Memory B cell (primary cell): Measurements from ENCODE around the gene CHST1.

Experiments
- ATAC-seq: fragments of 150-1000 bp; cut with Tn5 transposase; 2 replicates; pipeline ENCODE4 v1.10.0; 2021; ENCODE audit warnings: low read depth, mild to moderate bottlenecking, moderate library complexity
- DNase-seq, 2 donors: peaks; one replicate each; pipeline ENCODE4 v3.0.0; 2022; ENCODE audit warnings: low spot score in 2 of 2
- H3K27ac Mint-ChIP-seq: one replicate; pipeline ENCODE4 v1.8.0; 2022; ENCODE audit warnings: mild to moderate bottlenecking, moderate library complexity, mixed read lengths
- H3K27me3 Mint-ChIP-seq: one replicate; pipeline ENCODE4 v1.8.0; 2022; ENCODE audit warnings: mixed read lengths
- H3K36me3 Mint-ChIP-seq: one replicate; pipeline ENCODE4 v1.8.0; 2022; ENCODE audit warnings: mild to moderate bottlenecking, mixed read lengths
- H3K4me1 Mint-ChIP-seq: one replicate; pipeline ENCODE4 v1.8.0; 2022; ENCODE audit warnings: mixed read lengths
- H3K4me3 Mint-ChIP-seq: one replicate; pipeline ENCODE4 v1.8.0; 2022; ENCODE audit warnings: mild to moderate bottlenecking, moderate library complexity, mixed read lengths
- H3K9me3 Mint-ChIP-seq: one replicate; pipeline ENCODE4 v1.8.0; 2022; ENCODE audit warnings: mixed read lengths

The CHST1 gene

DNA sequence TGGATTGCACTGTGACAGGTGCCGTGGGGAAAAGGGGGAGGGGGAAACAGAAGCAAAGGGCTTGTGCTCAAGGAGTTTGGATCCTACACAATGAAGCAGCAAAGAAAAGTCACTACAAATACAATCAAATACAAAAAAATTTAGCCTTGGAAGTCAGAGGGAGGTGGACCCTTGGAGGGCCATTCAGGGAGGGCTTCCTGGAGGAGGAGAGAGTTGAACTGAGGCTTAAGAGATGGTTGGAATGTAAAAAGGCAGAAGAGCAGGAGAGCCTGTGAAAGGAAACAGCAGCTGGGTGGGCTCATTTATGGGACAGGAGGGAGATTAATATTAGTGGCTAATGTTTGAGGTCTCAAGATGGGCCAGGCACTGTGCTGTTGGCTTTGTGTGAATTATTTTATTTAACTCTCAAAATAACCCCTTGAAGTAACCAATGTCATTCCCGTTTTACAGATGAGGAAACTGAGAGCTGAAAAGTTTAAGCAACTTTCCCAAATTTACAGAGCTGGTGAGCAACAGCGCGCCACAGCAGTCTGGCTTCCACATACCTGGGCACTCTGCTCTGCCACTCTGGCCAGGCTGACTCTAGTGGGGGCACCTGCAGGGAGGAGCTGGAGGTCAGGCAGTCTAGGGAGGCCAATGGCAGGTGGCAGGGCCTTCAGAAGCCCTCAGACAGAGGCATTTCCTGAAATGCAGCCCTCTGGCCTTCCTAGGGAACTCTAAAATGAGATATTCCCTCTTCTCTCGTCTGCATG lies 2.7 kb upstream of the CHST1 start:
- Mint-ChIP-seq H3K27ac (no peak overlapping the region), H3K4me3 (no peak overlapping the region), H3K4me1 (peaks cover 2% of the 10 kb centered on the region), H3K9me3 (no peaks in the 10 kb centered on the region), H3K27me3 (peaks cover 22% of the 10 kb centered on the region), H3K36me3 (no peaks in the 10 kb centered on the region)
- DNase-seq (no peak), ATAC-seq (no peak)

DNA sequence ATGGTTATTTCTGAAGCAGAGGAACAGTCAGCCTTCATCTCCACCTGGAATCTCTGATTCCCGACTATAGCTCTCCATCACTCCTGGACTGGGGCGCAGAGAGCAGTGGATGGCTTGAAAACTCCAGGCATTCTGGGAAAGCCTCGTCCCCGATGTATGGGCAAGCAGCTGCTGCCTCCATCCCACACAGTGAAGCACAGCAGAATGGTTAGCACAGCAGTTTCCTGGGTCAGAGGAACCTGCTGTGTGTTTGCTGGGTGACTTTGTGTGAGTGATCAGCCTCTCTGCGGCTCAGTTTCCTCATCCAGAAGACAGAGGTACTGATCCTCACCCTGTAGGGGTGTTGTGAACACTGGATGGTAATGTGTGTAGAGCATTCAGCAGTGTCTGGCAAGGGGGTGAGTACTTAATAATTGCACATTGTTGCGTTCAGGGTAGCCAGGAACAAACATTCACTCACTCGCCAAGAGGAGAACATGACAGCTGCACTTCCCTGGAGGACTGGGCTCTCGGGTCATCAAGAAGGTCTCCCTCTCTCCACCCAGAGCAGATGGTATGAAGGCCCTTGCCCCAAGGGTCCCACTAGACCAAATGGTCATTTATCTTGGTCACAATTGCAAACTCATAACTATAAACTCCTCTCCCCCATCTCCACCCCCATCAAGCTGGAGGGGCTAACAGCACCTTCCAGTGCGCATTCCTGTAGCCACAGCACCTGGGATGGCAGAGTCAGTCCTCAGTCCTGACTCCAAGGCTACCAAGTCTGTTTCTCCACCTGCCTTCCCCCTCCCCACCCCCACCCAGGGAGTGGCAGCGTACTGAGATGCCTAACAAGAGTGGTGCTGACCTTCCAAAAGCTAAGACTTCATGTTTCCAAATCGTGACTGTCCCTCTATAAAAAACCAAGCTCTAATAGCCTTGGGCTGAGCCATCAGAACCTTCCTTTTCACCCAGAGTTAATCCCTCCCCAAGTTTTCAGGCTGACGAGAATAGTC lies 1.5 kb upstream of the CHST1 start:
- ATAC-seq: no peak
- no peak for DNase-seq
- H3K9me3 Mint-ChIP-seq: no peaks in the 10 kb centered on the region
- H3K4me3 Mint-ChIP-seq: no peak overlapping the region
- peaks cover 23% of the 10 kb centered on the region for H3K27me3 Mint-ChIP-seq
- no peaks in the 10 kb centered on the region for H3K36me3 Mint-ChIP-seq
- no peak overlapping the region for H3K27ac Mint-ChIP-seq
- peaks cover 2% of the 10 kb centered on the region for H3K4me1 Mint-ChIP-seq

- peak overlapping the region; percentile 67 for H3K4me3 Mint-ChIP-seq
- H3K9me3 Mint-ChIP-seq: no peaks in the 10 kb centered on the region
- peaks cover 2% of the 10 kb centered on the region for H3K4me1 Mint-ChIP-seq
- no peaks in the 10 kb centered on the region for H3K36me3 Mint-ChIP-seq
- DNase-seq (no peak), ATAC-seq (no peak)
- peaks cover 27% of the 10 kb centered on the region for H3K27me3 Mint-ChIP-seq
- no peak overlapping the region for H3K27ac Mint-ChIP-seq
Measured at GRCh38 chr11:45665933-45666647, 668 bp upstream of the CHST1 start.

DNA sequence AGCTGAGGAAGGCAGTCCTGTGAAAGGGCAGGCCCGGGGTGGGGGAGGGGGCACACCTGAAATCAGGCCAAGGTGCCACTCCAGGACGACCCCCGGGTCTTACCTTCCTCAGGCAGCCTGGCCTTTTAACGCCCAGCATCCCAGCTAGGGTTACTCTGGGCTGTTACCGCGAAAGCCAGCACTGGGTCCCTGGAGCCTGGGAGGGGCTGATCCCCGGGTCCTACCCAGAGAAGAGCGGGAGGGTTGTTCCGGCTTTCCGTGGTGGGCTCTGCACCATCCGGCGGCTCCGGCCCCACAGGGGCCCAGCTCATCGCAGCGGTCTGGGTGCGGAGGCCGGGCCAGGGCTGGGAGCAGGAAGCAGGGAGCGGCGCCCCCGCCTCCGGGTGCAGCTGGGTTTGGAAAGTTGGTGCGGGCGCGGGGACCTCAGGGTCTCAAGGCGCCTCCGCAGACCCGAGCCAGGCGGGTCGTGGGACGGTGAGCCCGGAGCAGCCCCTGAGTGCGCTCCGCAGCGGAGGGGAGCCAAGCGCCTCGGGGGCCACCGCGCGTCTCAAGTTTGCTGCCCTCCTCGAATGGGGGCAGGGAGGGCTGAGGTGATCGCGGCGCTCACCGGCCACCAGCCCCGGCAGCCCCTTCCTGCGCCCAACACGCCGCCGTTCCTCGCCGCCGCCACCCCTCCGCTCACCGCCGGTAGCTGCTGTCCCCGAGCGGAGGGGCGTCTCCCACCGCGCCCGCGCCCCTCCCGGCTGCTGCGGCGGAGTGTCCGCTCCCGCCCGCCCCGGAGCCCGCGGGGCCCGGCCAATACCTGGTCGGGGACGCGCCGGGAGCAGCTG lies 831 bp downstream of the CHST1 start:
- Mint-ChIP-seq H3K9me3 (no peaks in the 10 kb centered on the region), H3K36me3 (no peaks in the 10 kb centered on the region), H3K4me1 (peaks cover 2% of the 10 kb centered on the region), H3K27me3 (peaks cover 38% of the 10 kb centered on the region), H3K4me3 (no peak overlapping the region), H3K27ac (no peak overlapping the region)
- ATAC-seq: peak; percentile 10
- DNase-seq: no peak

- H3K9me3 Mint-ChIP-seq: no peaks in the 10 kb centered on the region
- H3K4me3 Mint-ChIP-seq: no peak overlapping the region
- no peak overlapping the region for H3K27ac Mint-ChIP-seq
- H3K36me3 Mint-ChIP-seq: no peaks in the 10 kb centered on the region
- H3K27me3 Mint-ChIP-seq: peaks cover 34% of the 10 kb centered on the region
- peaks cover 2% of the 10 kb centered on the region for H3K4me1 Mint-ChIP-seq
- DNase-seq (no peak), ATAC-seq (no peak)
Measured at GRCh38 chr11:45663486-45664375, 1.7 kb downstream of the CHST1 start.

GRCh38 chr11:45662665-45663485 lies 2.5 kb downstream of the CHST1 start:
- DNase-seq (no peak), ATAC-seq (no peak)
- peaks cover 2% of the 10 kb centered on the region for H3K4me1 Mint-ChIP-seq
- H3K27me3 Mint-ChIP-seq: peaks cover 32% of the 10 kb centered on the region
- H3K9me3 Mint-ChIP-seq: no peaks in the 10 kb centered on the region
- no peak overlapping the region for H3K27ac Mint-ChIP-seq
- no peaks in the 10 kb centered on the region for H3K36me3 Mint-ChIP-seq
- H3K4me3 Mint-ChIP-seq: no peak overlapping the region

GRCh38 chr11:45662096-45662664 lies 3.2 kb downstream of the CHST1 start:
- DNase-seq: no peak
- no peak overlapping the region for H3K4me3 Mint-ChIP-seq
- peaks cover 2% of the 10 kb centered on the region for H3K4me1 Mint-ChIP-seq
- H3K27ac Mint-ChIP-seq: no peak overlapping the region
- H3K9me3 Mint-ChIP-seq: no peaks in the 10 kb centered on the region
- peaks cover 28% of the 10 kb centered on the region for H3K27me3 Mint-ChIP-seq
- H3K36me3 Mint-ChIP-seq: no peaks in the 10 kb centered on the region
- ATAC-seq: no peak

- ATAC-seq: no peak
- no peak overlapping the region for H3K4me3 Mint-ChIP-seq
- no peaks in the 10 kb centered on the region for H3K9me3 Mint-ChIP-seq
- DNase-seq: no peak
- H3K4me1 Mint-ChIP-seq: peaks cover 2% of the 10 kb centered on the region
- H3K27me3 Mint-ChIP-seq: peaks cover 27% of the 10 kb centered on the region
- H3K27ac Mint-ChIP-seq: no peak overlapping the region
- H3K36me3 Mint-ChIP-seq: no peaks in the 10 kb centered on the region
Measured at GRCh38 chr11:45661439-45662055, 3.9 kb downstream of the CHST1 start.

- no peaks in the 10 kb centered on the region for H3K9me3 Mint-ChIP-seq
- no peak overlapping the region for H3K27ac Mint-ChIP-seq
- DNase-seq: no peak
- H3K36me3 Mint-ChIP-seq: no peaks in the 10 kb centered on the region
- peaks cover 1% of the 10 kb centered on the region for H3K4me1 Mint-ChIP-seq
- peaks cover 28% of the 10 kb centered on the region for H3K27me3 Mint-ChIP-seq
- no peak for ATAC-seq
- no peak overlapping the region for H3K4me3 Mint-ChIP-seq
Measured at GRCh38 chr11:45660729-45661438, 4.5 kb downstream of the CHST1 start.

DNA sequence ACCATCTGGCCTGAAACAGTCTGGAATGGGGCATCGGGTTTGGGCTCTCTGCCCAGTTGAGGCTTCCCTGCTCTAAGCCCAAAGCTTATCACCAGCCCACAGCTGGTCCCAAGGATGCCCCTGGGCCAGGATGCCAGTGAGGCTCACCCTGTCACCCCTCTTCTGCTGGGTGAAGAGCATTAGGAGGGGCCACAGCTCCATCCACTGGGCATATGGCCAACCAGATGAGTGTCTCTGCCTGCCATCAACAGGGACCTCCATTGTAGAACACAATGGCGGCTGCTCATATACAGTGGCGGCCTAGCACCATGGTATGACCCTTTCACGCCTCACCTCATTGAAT lies 5.6 kb downstream of the CHST1 start:
- peaks cover 5% of the 10 kb centered on the region for H3K4me1 Mint-ChIP-seq
- H3K27me3 Mint-ChIP-seq: peaks cover 29% of the 10 kb centered on the region
- no peaks in the 10 kb centered on the region for H3K36me3 Mint-ChIP-seq
- no peak for ATAC-seq
- H3K4me3 Mint-ChIP-seq: no peak overlapping the region
- no peak for DNase-seq
- H3K9me3 Mint-ChIP-seq: no peaks in the 10 kb centered on the region
- H3K27ac Mint-ChIP-seq: no peak overlapping the region
